ENCODE data around the gene TMEM187. TPM values are rescaled to one million over a fixed set of nuclear protein-coding genes. Genes with fewer than 3 reads are reported as not detected.

The TMEM187 gene
- polyA plus RNA-seq, 3 donors, result 5.3 to 9.2 (median 7.5) TPM

- no peak for DNase-seq (ENCODE audit: extremely low read depth in 1 of 11, low read depth in 9 of 11, low spot score in 4 of 11)
These were observed 50.9 kb downstream of the TMEM187 start for GRCh38 chrX:154023276-154024000.

- DNase-seq (ENCODE audit: extremely low read depth in 1 of 11, low read depth in 9 of 11, low spot score in 4 of 11), result no peak
These were observed 51.7 kb downstream of the TMEM187 start for GRCh38 chrX:154024271-154024670.

- DNase-seq (ENCODE audit: extremely low read depth in 1 of 11, low read depth in 9 of 11, low spot score in 4 of 11), result no peak
These were observed 52.7 kb downstream of the TMEM187 start for GRCh38 chrX:154025230-154025629.

- no peak for DNase-seq (ENCODE audit: extremely low read depth in 1 of 11, low read depth in 9 of 11, low spot score in 4 of 11)
These were observed 53.8 kb downstream of the TMEM187 start for GRCh38 chrX:154026136-154027021.

GRCh38 chrX:154027022-154027402, 54.5 kb downstream of the TMEM187 start:
- no peak for DNase-seq (ENCODE audit: extremely low read depth in 1 of 11, low read depth in 9 of 11, low spot score in 4 of 11)

- DNase-seq (ENCODE audit: extremely low read depth in 1 of 11, low read depth in 9 of 11, low spot score in 4 of 11), result no peak
These were observed 55.4 kb downstream of the TMEM187 start for GRCh38 chrX:154027986-154028385.

- no peak for DNase-seq (ENCODE audit: extremely low read depth in 1 of 11, low read depth in 9 of 11, low spot score in 4 of 11)
These were observed 56.1 kb downstream of the TMEM187 start for GRCh38 chrX:154028502-154029184.

GRCh38 chrX:154029439-154029838, 56.9 kb downstream of the TMEM187 start:
- no peak for DNase-seq (ENCODE audit: extremely low read depth in 1 of 11, low read depth in 9 of 11, low spot score in 4 of 11)

GRCh38 chrX:154030266-154030665, 57.7 kb downstream of the TMEM187 start:
- no peak for DNase-seq (ENCODE audit: extremely low read depth in 1 of 11, low read depth in 9 of 11, low spot score in 4 of 11)

GRCh38 chrX:154030715-154031305, 58.3 kb downstream of the TMEM187 start:
- DNase-seq (ENCODE audit: extremely low read depth in 1 of 11, low read depth in 9 of 11, low spot score in 4 of 11), result no peak

- no peak for DNase-seq (ENCODE audit: extremely low read depth in 1 of 11, low read depth in 9 of 11, low spot score in 4 of 11)
These were observed 59.6 kb downstream of the TMEM187 start for GRCh38 chrX:154032160-154032559.

- DNase-seq (ENCODE audit: extremely low read depth in 1 of 11, low read depth in 9 of 11, low spot score in 4 of 11), result no peak
These were observed 60.1 kb downstream of the TMEM187 start for GRCh38 chrX:154032653-154033052.

Other genes with a start within 250 kb of the TMEM187 start
- 100 to 1,000 TPM; 182 to 189 (median 189) TPM for gene BCAP31, start 248.4 kb upstream of the TMEM187 start, polyA plus RNA-seq (ENCODE audit: insufficient read length in 3 of 3)
- 1 to 10 TPM; 7.9 to 9.8 (median 8.0) TPM for gene ABCD1, start 247.9 kb upstream of the TMEM187 start, polyA plus RNA-seq (ENCODE audit: insufficient read length in 3 of 3)
- gene PLXNB3, start 208.5 kb upstream of the TMEM187 start, polyA plus RNA-seq (ENCODE audit: insufficient read length in 3 of 3), result 1 to 10 TPM; 1.0 to 2.0 (median 1.2) TPM
- gene SRPK3, start 191.7 kb upstream of the TMEM187 start, polyA plus RNA-seq (ENCODE audit: insufficient read length in 3 of 3), result 1 to 10 TPM in 2 of 3 donors, under 1 TPM in 1; 0.81 to 2.1 (median 1.9) TPM
- 10 to 100 TPM; 69.9 to 93.9 (median 91.2) TPM for gene IDH3G, start 178.4 kb upstream of the TMEM187 start, polyA plus RNA-seq (ENCODE audit: insufficient read length in 3 of 3)
- 100 to 1,000 TPM; 138 to 174 (median 166) TPM for gene SSR4, start 178.1 kb upstream of the TMEM187 start, polyA plus RNA-seq (ENCODE audit: insufficient read length in 3 of 3)
- gene PDZD4, start 142.2 kb upstream of the TMEM187 start, polyA plus RNA-seq (ENCODE audit: insufficient read length in 3 of 3), result 10 to 100 TPM in 2 of 3 donors, 1 to 10 TPM in 1; 7.2 to 12.5 (median 11.5) TPM
- gene L1CAM, start 86.6 kb upstream of the TMEM187 start, polyA plus RNA-seq (ENCODE audit: insufficient read length in 3 of 3), result 10 to 100 TPM; 35.2 to 57.4 (median 53.1) TPM
- 1 to 10 TPM in 2 of 3 donors, under 1 TPM in 1; 0.78 to 2.2 (median 1.7) TPM for gene AVPR2, start 68.1 kb upstream of the TMEM187 start, polyA plus RNA-seq (ENCODE audit: insufficient read length in 3 of 3)
- 10 to 100 TPM; 21.5 to 43.5 (median 32.8) TPM for gene ARHGAP4, start 46.5 kb upstream of the TMEM187 start, polyA plus RNA-seq (ENCODE audit: insufficient read length in 3 of 3)
- 10 to 100 TPM; 53.0 to 78.0 (median 77.5) TPM for gene NAA10, start 37.7 kb upstream of the TMEM187 start, polyA plus RNA-seq (ENCODE audit: insufficient read length in 3 of 3)
- gene RENBP, start 28.1 kb upstream of the TMEM187 start, polyA plus RNA-seq (ENCODE audit: insufficient read length in 3 of 3), result 10 to 100 TPM; 17.5 to 28.4 (median 20.8) TPM
- gene HCFC1, start 936 bp upstream of the TMEM187 start, polyA plus RNA-seq (ENCODE audit: insufficient read length in 3 of 3), result 10 to 100 TPM; 40.8 to 52.0 (median 45.7) TPM
- 10 to 100 TPM; 52.0 to 69.7 (median 62.3) TPM for gene IRAK1, start 47.1 kb downstream of the TMEM187 start, polyA plus RNA-seq (ENCODE audit: insufficient read length in 3 of 3)
- 10 to 100 TPM; 27.1 to 34.2 (median 32.7) TPM for gene MECP2, start 125.0 kb downstream of the TMEM187 start, polyA plus RNA-seq (ENCODE audit: insufficient read length in 3 of 3)
- not detected for gene OPN1LW, start 171.5 kb downstream of the TMEM187 start, polyA plus RNA-seq (ENCODE audit: insufficient read length in 3 of 3)
- not detected for gene OPN1MW, start 209.8 kb downstream of the TMEM187 start, polyA plus RNA-seq (ENCODE audit: insufficient read length in 3 of 3)
- not detected for gene OPN1MW2, start 247.0 kb downstream of the TMEM187 start, polyA plus RNA-seq (ENCODE audit: insufficient read length in 3 of 3)

Data from renal cortex interstitium (tissue), 11 donors.